HG02884 (cell line): ENCODE data around the gene MYO9B.
"Not testable (repeated sequence)": the region's sequence is repeated elsewhere in the genome, so short reads cannot be mapped to it uniquely, and the experiment has no call there.

ENCODE experiments used
- ATAC-seq: cut with Tn5 transposase; IDR thresholded peaks from one replicate; pipeline ENCODE4 v1.9.1; 2021; ENCODE audit warnings: mild to moderate bottlenecking, moderate library complexity; ENCODE audit not compliant: unreplicated experiment

MYO9B gene

GRCh38 chr19:17090583-17090982 lies 15.0 kb downstream of the MYO9B start:
- no peak for ATAC-seq

DNA sequence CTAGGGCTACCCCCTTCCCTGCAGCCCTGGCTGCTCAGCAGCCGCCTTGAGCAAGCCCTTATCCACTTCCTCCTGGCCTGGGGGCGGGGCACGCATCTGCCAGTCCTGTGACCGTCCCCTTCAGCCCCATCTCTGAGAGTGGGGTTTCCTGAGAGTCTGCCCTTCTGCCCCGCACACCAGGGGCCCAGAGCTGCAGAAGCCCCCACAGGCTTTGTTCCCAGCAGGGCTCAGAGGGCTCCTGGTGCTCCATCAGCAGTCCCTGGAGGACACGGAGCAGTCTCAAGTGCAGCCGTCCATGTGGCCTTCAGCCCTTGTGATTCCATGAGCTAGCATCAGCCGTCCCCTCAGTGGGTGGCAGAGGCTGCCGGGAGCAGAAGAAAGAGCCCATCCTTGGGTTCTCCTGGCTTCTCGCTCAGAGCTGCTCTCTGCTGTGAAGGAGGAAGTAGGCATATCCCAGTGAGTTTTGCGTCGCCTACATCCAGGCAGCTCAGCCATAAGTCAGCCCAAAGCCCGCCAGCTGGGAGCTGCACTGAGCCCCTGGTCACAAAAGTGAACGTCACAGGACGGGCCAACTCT lies 16.3 kb downstream of the MYO9B start:
- ATAC-seq = no peak

DNA sequence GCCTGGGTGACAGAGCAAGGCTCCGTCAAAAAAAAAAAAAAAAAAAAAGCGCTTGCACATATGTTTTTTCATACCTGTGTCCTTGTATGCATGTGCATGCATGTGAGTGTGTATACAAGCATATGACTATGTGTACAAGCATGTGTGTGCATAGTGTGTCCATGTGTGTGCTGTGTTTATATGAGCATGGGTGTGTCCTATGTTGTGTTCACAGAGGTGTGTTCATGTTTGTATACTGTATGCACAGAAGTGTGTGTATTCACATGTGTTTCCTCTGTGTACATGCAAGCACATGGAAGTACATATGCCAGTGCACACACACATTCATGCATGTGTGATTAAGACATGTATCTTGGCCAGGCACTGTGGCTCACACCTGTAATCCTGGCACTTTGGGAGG lies 17.1 kb downstream of the MYO9B start:
- no peak for ATAC-seq

GRCh38 chr19:17094694-17095093 lies 19.1 kb downstream of the MYO9B start:
- not testable (repeated sequence) for ATAC-seq

DNA sequence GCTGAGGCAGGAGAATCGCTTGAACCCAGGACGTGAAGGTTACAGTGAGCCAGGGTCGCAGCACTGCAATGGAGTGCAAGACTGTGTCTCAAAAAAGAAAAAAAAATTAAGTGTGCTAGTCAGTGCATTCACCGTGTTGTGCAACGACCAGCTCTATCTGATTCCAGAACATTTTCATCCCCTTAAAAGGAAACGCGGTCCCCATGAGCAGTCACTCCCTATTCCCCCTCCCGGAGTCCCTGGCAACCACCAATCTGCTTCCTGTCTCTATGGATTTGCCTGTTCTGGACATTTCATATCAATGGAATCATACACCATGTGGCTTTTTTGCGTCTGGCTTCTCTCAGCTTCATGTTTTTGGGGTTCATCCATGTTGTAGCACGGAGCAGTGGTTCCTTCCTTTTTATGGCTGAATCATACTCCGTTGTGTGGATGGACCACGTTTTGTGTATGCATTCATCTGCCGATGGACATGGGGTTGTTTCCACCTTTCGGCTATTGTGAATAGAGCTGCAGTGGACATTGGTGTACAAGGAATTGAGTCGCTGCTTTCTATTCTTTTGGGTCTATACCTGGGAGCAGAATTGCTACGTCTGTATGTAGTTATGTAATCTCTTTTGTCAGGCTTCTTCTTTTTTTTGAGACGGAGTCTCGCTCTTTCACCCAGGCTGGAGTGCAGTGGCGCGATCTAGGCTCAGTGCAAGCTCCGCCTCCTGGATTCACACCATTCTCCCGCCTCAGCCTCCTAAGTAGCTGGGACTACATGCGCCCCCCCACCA lies 19.8 kb downstream of the MYO9B start:
- ATAC-seq = no peak

- no peak for ATAC-seq
Observed at GRCh38 chr19:17097593-17098126, 22.1 kb downstream of the MYO9B start.

DNA sequence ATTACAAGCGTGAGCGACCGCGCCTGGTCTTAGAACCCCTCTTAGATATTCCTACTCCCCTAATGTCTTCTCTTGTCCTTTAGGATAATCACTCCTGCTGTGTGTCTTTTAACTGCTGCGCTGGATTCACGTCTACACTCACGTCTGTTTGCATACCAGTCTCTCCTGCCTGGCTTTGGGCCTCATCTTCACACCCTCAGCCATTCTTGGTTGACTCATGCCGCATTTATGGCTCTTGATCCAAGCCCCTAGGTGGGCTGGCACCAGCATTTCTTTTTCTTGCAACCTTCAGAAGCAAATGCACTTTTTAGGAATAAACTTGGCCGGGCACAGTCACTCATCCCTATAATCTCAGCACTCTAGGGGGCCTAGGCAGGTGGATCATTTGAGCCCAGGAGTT lies 22.7 kb downstream of the MYO9B start:
- no peak for ATAC-seq

DNA sequence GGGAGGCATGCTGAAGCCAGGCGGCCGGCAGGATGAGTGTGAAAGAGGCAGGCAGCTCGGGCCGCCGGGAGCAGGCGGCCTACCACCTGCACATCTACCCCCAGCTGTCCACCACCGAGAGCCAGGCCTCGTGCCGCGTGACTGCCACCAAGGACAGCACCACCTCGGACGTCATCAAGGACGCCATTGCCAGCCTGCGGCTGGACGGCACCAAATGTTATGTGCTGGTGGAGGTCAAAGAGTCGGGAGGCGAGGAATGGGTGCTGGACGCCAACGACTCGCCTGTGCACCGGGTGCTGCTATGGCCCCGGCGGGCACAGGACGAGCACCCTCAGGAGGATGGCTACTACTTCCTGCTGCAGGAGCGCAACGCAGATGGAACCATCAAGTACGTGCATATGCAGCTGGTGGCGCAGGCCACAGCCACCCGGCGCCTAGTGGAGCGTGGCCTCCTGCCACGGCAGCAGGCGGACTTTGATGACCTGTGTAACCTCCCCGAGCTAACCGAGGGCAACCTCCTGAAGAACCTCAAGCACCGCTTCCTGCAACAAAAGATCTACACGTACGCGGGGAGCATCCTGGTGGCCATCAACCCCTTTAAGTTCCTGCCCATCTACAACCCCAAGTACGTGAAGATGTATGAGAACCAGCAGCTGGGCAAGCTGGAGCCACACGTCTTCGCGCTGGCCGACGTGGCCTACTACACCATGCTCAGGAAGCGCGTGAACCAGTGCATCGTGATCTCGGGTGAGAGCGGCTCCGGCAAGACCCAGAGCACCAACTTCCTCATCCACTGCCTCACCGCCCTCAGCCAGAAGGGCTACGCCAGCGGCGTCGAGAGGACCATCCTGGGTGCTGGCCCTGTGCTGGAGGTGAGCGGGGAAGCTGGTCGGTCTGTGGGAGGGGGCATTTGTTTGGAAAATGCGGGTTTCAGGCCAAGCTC lies 26.4 kb downstream of the MYO9B start:
- no peak for ATAC-seq

DNA sequence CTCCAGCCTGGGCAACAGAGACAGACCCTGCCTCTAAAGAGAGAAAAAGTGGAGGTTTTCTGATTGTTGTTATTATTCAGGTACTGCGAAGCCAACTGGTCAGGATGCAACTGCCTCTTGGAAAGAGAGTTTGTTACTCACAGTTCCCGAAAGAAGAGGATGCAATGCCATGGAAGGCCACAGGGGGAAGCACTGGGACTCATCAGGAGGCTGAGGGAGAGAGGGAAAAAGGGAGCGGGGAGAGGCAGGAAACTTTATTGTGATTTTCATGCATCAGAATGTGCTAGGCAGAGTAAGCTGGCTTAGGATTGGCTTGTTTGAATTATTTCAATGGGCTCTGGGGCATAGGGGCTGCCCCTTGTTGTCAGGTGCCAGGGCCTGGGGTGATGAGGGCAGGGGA lies 27.6 kb downstream of the MYO9B start:
- ATAC-seq = no peak

DNA sequence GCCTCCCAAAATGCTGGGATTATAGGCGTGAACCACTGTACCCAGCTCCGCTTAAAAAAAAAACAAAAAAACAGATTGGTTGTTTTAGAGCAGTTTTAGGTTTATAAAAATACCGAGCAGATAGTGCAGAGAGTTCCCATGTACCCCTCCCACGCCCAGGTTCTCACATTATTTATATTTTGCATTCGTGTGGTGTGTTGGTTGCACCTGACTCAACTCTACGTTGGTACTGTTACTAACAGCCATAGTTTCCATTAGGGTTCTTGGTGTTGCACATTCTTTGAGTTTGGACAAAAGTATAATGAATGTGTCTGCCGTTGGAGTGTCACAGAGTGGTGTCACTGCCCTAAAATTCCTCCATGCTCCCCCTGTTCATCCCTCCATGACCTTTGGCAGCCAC lies 29.1 kb downstream of the MYO9B start:
- no peak for ATAC-seq

GRCh38 chr19:17105556-17105955 lies 30.0 kb downstream of the MYO9B start:
- no peak for ATAC-seq

- not testable (repeated sequence) for ATAC-seq
Observed at GRCh38 chr19:17106964-17107363, 31.4 kb downstream of the MYO9B start.

GRCh38 chr19:17107546-17108452 lies 32.2 kb downstream of the MYO9B start:
- ATAC-seq = no peak

DNA sequence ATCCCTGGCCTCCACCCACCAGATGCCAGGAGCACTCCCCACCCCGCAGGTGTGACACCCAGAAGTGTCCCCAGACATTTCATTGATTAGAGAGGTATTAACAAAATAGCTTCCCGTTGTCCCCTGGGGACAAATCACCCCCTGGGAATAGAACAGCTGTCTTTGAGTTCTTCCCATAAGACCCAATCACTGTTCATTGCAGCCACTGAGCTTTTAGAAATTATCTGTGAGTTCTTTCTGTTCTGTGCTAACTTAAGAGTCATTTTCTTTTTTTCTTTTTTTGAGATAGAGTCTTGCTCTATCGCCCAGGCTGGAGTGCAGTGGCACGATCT lies 32.8 kb downstream of the MYO9B start:
- no peak for ATAC-seq

- ATAC-seq = no peak
Observed at GRCh38 chr19:17109300-17109699, 33.7 kb downstream of the MYO9B start.

- ATAC-seq = no peak
Observed at GRCh38 chr19:17109962-17110598, 34.5 kb downstream of the MYO9B start.

DNA sequence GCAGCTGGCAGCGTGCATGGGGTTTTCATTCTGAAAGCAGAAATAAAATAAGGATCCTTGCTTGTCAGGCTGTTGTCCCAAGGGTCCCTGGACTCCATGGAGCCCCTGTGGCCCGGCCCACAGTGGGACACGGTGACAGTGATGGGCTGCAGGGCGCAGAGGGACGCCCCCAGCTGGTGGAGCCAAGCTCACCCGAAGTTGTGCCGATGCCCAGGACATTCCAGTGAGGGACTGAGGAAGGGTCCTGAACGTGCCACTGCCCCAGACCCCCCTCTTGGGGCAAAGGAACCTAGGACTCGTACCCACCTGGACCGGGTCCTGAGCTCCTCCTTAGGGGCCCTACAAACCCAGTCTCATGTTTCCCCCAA lies 35.0 kb downstream of the MYO9B start:
- ATAC-seq = no peak

DNA sequence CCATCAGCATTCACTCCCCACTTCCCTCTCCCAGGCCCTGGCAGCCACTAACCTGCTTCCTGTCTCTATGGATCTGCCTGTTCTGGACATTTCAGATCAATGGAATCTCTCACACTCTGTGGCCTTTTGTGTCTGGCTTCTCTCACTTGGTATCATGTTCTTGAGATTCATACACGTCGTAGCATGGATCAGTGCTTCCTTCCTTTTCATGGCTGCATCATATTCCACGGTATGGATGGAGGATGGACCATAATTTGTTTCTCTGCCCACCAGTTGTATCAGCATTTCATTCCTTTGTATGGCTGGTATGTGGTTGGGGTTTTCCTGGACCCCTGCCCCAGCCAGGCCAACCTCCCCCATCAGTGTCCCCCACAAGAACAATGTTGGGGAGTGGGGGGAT lies 36.2 kb downstream of the MYO9B start:
- no peak for ATAC-seq

DNA sequence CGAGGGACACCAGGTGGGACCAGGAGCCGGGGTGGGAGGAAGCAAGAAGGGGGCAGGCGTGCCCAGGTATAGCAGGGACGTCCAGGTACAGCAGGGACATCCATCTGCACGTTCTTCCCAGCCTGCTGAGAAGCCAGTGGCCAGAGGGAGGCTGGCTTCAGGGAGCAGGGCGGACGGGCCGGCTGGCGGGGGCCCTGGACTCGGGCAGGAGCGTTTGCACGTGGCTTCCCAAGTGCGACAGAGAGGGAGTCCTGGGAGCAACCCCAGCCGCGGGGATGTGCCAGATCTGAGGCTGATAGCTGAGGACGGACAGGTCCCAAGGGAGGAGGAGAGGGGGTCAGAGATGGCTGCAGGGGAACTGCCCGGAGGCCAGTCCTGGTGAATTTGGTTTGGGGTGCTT lies 36.7 kb downstream of the MYO9B start:
- ATAC-seq = no peak

DNA sequence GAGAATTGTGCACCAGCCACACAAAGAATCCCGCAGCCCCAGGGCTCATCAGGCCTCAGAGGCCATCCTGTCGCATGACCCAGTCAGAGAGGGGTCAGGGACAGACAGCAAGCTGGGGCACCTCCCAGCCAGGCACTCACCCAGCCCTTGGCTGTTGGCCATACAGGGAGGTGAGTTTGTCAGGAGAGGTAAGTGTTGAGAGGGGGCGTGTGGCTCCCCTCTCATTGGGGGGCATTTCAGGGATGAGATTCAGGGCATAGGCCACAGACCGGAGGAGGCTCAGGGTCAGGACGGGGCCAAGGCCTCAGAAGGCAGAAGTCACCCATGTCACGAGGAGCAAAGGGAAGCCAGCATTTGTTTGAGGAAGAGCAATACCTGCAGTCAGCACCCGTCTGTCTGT lies 37.1 kb downstream of the MYO9B start:
- ATAC-seq = no peak
